Type B pancreatic cell (in vitro differentiated cells): ENCODE data around the gene ARRDC4. TPM values are rescaled to one million over a fixed set of nuclear protein-coding genes. Genes with fewer than 3 reads are reported as not detected.

ENCODE experiments used
- DNase-seq: peaks from one replicate; pipeline ENCODE4 v3.0.0; 2021; ENCODE audit warnings: mixed read lengths; ENCODE audit not compliant: unreplicated experiment; ENCODE audit errors: extremely low spot score
- H3K27ac Mint-ChIP-seq: 2 replicates; pipeline ENCODE4 v1.8.0; 2021; ENCODE audit warnings: mild to moderate bottlenecking, mixed read lengths
- H3K27me3 Mint-ChIP-seq: 2 replicates; pipeline ENCODE4 v1.8.0; 2021; ENCODE audit warnings: mixed read lengths
- H3K36me3 Mint-ChIP-seq: 2 replicates; pipeline ENCODE4 v1.8.0; 2021; ENCODE audit warnings: mixed read lengths
- H3K4me1 Mint-ChIP-seq: one replicate; pipeline ENCODE4 v1.8.0; 2021; ENCODE audit warnings: mixed read lengths; ENCODE audit not compliant: unreplicated experiment
- H3K4me3 Mint-ChIP-seq: 2 replicates; pipeline ENCODE4 v1.8.0; 2021; ENCODE audit warnings: mild to moderate bottlenecking, mixed read lengths
- H3K9me3 Mint-ChIP-seq: 2 replicates; pipeline ENCODE4 v1.8.0; 2021; ENCODE audit warnings: mixed read lengths
- CTCF ChIP-seq: fragments of 200-600 bp; sonication (generic); conservative IDR thresholded peaks from 2 replicates; pipeline ENCODE4 v1.5.0; 2021; ENCODE audit warnings: antibody characterized with exemption, mild to moderate bottlenecking
- total RNA-seq: library from RNA; stranded (reverse); gene quantifications from 2 replicates; pipeline ENCODE4 v1.2.1, GENCODE V29; 2021; ENCODE audit warnings: low replicate concordance

The ARRDC4 gene
- total RNA-seq, 1 donor from 2014 or later: 31.6 TPM

DNA sequence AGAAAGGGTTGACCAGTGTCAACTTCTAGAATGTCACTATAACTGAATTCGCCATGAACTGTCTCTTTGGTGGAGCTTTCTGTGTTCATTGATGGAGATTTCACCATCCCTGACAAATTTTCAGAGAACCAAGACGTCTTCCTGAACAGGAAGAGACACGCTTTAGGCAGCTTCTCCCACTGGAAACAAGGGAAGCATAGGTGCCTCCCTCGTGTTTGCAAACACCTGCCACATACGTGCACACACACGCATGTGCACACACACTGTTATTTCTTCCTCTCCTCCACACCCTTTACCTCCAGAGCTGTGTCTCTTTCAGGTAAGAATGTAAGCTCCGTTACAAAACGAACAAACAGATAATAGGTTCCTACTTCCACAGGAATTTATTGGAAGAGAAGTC is 15.6 kb downstream of the ARRDC4 start:
- no peaks in the 10 kb centered on the region for H3K4me1 Mint-ChIP-seq
- H3K4me3 Mint-ChIP-seq: no peak overlapping the region
- no peaks in the 10 kb centered on the region for H3K9me3 Mint-ChIP-seq
- peaks cover 24% of the 10 kb centered on the region for H3K36me3 Mint-ChIP-seq
- H3K27ac Mint-ChIP-seq: no peak overlapping the region
- no peaks in the 10 kb centered on the region for H3K27me3 Mint-ChIP-seq
- TF ChIP-seq CTCF: no peak
- DNase-seq: no peak

DNA sequence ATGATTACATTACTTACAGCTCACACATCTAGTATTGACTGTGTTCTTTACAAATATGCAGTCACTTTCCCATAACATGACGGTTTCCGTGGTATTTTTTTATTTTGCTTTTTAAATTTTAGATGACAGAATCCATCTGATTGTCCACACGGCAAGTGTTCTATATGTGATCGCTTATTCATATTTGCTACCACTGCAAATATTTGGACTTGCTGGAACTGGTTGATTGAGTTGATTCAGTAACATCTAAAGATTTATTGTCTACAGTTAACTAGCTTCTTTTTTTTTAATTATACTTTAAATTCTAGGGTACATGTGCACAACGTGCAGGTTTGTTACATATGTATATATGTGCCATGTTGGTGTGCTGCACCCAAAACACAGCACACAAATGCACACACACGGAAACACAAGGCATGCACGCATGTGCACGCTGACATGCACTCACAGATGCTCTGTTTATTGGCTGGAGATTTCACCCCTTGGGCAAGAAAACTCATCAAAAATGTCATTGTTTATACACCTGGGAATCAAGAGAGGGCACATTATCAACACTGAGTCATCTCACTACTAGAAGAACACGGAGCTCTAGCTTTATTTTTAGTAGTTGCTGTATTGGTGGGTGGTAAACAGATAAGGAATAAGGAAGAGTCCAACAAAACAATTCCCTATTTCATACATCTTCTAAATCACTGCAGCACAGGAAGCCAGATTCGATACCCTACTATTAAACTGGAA is 16.4 kb downstream of the ARRDC4 start:
- no peak for TF ChIP-seq CTCF
- Mint-ChIP-seq H3K9me3 (no peaks in the 10 kb centered on the region), H3K36me3 (peaks cover 16% of the 10 kb centered on the region), H3K27me3 (no peaks in the 10 kb centered on the region), H3K27ac (no peak overlapping the region), H3K4me3 (no peak overlapping the region), H3K4me1 (no peaks in the 10 kb centered on the region)
- DNase-seq: no peak

GRCh38 chr15:97977734-97978133 is 17.2 kb downstream of the ARRDC4 start:
- TF ChIP-seq CTCF: no peak
- Mint-ChIP-seq H3K4me3 (no peak overlapping the region), H3K27me3 (no peaks in the 10 kb centered on the region), H3K4me1 (no peaks in the 10 kb centered on the region), H3K27ac (no peak overlapping the region), H3K9me3 (no peaks in the 10 kb centered on the region), H3K36me3 (peaks cover 10% of the 10 kb centered on the region)
- no peak for DNase-seq

DNA sequence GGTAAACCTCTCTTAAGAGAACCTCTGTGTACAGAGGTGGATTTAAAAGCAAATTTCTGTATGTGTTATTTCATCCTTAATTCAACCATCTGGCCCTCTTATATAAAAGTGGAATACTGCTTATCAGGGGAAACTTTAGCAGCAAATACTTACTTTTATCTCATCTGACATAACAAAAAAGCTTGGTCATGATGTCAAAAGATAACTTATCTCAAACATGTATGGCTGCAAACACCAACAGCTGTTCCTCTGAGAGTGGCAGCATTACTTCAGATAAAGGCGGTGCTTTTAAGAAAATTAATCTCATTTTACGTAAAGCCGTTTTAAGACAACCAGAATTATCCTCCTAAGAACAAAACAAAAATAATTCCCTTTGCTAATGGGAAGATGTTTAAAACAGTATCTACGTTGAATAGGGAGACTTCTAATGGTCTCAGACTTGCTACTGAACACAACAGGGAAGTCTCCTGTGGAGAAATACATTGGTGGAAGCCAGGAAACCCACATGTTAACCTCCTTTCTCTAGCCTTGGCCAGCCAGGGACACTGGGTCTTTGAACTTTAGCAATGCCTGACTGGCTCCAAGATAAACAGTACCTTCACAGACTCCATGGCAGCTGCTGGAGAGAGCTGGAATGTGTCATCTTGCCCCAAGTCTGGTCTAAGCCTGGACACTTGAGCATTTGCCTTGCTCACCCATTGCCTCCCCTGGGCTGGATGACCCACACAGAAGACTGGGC is 18.1 kb downstream of the ARRDC4 start:
- Mint-ChIP-seq H3K4me3 (no peak overlapping the region), H3K27ac (no peak overlapping the region), H3K27me3 (no peaks in the 10 kb centered on the region), H3K9me3 (no peaks in the 10 kb centered on the region), H3K36me3 (peaks cover 3% of the 10 kb centered on the region), H3K4me1 (no peaks in the 10 kb centered on the region)
- DNase-seq: no peak
- no peak for TF ChIP-seq CTCF

DNA sequence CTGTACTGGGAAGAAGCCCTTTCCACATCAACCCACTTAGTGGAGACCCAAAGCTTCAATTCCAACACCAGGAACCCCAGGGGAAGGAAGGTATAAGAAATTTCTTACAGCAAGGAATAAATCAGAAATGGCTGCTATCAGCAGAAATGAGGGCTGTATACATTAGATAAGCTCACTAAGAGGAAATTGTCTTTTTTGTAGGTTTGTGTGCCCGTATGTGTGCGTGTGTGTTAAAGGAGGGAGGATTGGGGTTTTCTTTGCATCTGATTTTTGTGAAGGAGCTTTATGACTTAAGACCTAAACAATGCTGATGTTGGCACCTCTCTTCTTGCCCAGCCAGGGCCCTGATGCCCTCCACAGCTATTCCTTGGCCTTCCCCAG is 18.6 kb downstream of the ARRDC4 start:
- DNase-seq: no peak
- Mint-ChIP-seq H3K36me3 (peaks cover 3% of the 10 kb centered on the region), H3K4me3 (no peak overlapping the region), H3K27ac (no peak overlapping the region), H3K27me3 (peaks cover 3% of the 10 kb centered on the region), H3K9me3 (peaks cover 4% of the 10 kb centered on the region), H3K4me1 (no peaks in the 10 kb centered on the region)
- no peak for TF ChIP-seq CTCF
